ENCODE data around the gene SERTM1. TPM values are rescaled to one million over a fixed set of nuclear protein-coding genes. Genes with fewer than 3 reads are reported as not detected.

Gene SERTM1
- total and polyA plus RNA-seq, 2 of the 8 experiments (the other 6 are each of a cell fraction or from before 2014, with no cell fraction given) = 0.48 to 1.6 TPM

- peak; percentile 47; the same call in 1 of the 2 replicates for TF ChIP-seq BACH1 (IDR thresholded peaks at IDR 0.05; ENCODE audit: low read length)
- peak; percentile 10 to 21; a peak in 1 of 4 replicates for TF ChIP-seq HDAC2 (IDR thresholded peaks at IDR 0.05; ENCODE audit: borderline replicate concordance in 1 of 2, low read depth in 2 of 2, low read length in 2 of 2)
- no peak for TF ChIP-seq CHD1 (IDR thresholded peaks at IDR 0.05; ENCODE audit: low read depth, low read length)
- TF ChIP-seq CHD2 (IDR thresholded peaks at IDR 0.05; ENCODE audit: low read length) = 0 out of 2 replicates have a peak, but pooled peaks have one; percentile 19
- TF ChIP-seq, protein P1, sequence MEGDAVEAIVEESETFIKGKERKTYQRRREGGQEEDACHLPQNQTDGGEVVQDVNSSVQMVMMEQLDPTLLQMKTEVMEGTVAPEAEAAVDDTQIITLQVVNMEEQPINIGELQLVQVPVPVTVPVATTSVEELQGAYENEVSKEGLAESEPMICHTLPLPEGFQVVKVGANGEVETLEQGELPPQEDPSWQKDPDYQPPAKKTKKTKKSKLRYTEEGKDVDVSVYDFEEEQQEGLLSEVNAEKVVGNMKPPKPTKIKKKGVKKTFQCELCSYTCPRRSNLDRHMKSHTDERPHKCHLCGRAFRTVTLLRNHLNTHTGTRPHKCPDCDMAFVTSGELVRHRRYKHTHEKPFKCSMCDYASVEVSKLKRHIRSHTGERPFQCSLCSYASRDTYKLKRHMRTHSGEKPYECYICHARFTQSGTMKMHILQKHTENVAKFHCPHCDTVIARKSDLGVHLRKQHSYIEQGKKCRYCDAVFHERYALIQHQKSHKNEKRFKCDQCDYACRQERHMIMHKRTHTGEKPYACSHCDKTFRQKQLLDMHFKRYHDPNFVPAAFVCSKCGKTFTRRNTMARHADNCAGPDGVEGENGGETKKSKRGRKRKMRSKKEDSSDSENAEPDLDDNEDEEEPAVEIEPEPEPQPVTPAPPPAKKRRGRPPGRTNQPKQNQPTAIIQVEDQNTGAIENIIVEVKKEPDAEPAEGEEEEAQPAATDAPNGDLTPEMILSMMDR (IDR thresholded peaks at IDR 0.05; ENCODE audit: control extremely low read depth in 1 of 3, insufficient read depth in 1 of 3, low read depth in 1 of 3, low read length in 3 of 3) = no peak
- TF ChIP-seq TBP (IDR thresholded peaks at IDR 0.05; ENCODE audit: low read depth, low read length) = peak; percentile 23; the same call in 1 of the 2 replicates
- peak; percentile 98 for TF ChIP-seq KDM4A (IDR thresholded peaks at IDR 0.05; ENCODE audit: low read depth, low read length, severe bottlenecking)
These were observed at the start of gene SERTM1 (continued) for GRCh38 chr13:36673838-36674326.
